GM20431 (cell line): ENCODE measurements around the gene KRTAP4-7.
"Not testable (repeated sequence)": the region's sequence is repeated elsewhere in the genome, so short reads cannot be mapped to it uniquely, and the experiment has no call there.

Experiments
- in situ Hi-C: fragments of 300-500 bp; cut with MseI, MboI; formaldehyde crosslinking; loops from one replicate; pipeline ENCODE4 v1.15.0; 2020; ENCODE audit warnings: low sequenced_read_pairs; ENCODE audit not compliant: unreplicated experiment

KRTAP4-7 gene

GRCh38 chr17:41064301-41064700 is 19.6 kb upstream of the KRTAP4-7 start:
- in situ Hi-C loops, result no loop called here

GRCh38 chr17:41065016-41065689 is 18.8 kb upstream of the KRTAP4-7 start:
- in situ Hi-C loops, result not testable (repeated sequence)

- in situ Hi-C loops, result no loop called here
Measured at GRCh38 chr17:41065829-41066624, 17.9 kb upstream of the KRTAP4-7 start, which contains the start of gene KRTAP2-4. Gene KRTAP2-4, minus strand, starts transcription at chr17:41065879. Its CDS starts 34 bp downstream, at chr17:41065845.

DNA sequence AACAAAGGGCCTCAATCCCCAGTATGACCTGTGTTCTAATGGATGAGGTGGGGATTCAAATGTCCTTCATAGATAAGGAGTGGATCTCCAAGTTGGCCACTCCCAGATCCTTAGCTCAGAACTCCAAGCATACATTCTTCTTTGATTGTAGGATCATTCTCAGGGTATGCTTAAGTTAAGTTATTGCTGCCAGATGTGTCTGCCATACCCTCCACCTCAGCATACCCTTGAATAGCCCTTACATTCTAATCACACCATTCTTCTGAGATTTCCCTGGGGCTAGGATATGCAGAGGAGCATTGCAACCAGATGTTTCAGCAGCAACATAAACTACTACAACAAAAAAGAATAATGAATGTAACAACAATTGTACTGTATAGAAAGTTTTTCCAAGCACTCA is 16.7 kb upstream of the KRTAP4-7 start:
- in situ Hi-C loops, result no loop called here

DNA sequence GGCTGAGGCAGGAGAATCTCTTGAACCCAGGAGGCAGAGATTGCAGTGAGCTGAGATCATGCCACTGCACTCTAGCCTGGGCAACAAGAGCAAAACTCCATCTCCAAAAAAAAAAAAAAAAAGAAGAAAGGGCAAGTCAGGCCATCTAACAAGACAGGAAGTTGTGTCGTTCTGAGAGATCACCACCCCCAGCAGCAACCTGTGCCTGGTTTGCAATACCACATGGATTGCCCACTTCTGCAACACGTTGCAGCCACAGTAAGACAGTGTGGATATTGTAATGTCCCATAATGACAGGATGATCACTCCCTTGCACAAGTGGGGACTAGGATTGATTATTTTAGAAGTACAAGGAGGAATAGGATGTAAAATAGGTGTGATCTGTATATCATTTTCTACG is 14.9 kb upstream of the KRTAP4-7 start:
- in situ Hi-C loops, result no loop called here

- in situ Hi-C loops, result no loop called here
Measured at GRCh38 chr17:41071606-41072360, 12.2 kb upstream of the KRTAP4-7 start.

DNA sequence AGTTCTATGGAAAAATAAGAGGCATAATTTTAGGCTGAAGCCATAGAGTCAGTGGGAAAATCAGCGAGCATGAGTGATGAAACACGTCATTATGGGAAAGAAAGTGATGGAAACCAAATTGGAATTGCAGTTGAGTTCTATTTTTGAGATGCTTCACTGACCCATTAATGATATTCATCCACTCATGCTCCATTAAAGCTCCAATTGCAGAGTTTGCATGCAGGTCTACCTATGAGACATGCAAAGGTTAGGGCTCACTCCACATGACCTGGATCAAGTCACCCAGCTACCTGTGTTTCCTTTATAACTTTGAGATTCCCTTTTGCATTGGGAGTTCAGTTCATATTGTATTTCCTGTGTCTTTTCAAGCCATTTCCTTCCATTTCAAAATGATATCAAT is 10.3 kb upstream of the KRTAP4-7 start:
- in situ Hi-C loops, result no loop called here

DNA sequence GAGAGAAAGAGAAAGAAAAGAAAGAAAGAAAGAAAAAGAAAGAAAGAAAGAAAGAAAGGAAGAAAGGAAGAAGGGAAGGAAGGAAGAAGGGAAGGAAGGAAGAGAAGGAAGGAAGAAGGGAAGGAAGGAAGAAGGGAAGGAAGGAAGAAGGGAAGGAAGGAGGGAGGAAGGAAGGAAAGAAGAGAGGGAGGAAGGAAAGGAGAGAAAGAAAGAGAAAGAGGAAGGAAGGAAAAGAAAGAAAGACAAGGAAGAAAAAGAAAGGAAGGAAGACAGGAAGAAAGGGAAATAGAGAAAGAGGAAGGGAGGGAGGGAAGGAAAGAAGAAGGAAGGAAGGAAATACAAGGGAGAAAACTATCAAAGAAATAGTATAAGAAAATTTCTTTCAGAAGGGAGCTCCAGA is 7.2 kb upstream of the KRTAP4-7 start:
- in situ Hi-C loops, result no loop called here

DNA sequence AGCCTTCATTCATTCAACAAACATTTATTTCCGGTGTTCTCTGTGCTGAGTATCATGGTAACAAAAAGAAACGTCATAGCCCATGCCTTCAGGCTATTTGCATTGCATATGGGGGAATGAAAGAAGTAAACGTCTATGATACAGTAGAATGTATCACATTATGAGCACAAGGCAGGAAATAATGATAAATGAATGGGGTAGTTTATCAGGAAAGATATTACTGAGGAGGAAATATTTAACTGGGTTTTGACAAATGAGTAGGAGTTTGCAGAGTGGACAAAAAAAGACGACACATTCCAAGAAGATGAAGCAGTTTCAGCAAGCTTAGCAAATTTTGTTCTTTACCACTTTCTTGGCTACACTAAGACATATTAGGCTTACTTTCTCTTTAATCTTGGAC is 1.3 kb upstream of the KRTAP4-7 start:
- in situ Hi-C loops, result no loop called here

DNA sequence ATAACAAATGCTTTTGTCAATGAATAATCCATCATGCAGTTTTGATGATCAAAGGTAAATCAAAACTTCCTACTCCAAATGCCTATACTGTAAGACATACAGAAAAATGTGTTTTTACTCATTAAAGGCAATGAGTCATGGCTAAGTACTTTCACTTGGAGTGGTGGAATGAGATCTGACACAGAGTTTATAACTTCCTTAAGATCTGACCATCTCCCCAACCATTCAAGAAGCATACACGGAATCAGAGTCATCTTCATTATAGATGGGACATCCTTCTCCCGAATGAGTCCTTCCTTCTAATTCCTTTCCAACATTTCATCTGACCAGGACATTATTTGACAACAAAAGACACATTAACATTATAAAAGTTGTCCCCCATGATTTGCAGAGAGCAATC is 523 bp upstream of the KRTAP4-7 start:
- in situ Hi-C loops, result not testable (repeated sequence)

- in situ Hi-C loops, result not testable (repeated sequence)
Measured at GRCh38 chr17:41088760-41089352, 4.9 kb downstream of the KRTAP4-7 start.

- in situ Hi-C loops, result no loop called here
Measured at GRCh38 chr17:41096055-41096454, 12.1 kb downstream of the KRTAP4-7 start.

DNA sequence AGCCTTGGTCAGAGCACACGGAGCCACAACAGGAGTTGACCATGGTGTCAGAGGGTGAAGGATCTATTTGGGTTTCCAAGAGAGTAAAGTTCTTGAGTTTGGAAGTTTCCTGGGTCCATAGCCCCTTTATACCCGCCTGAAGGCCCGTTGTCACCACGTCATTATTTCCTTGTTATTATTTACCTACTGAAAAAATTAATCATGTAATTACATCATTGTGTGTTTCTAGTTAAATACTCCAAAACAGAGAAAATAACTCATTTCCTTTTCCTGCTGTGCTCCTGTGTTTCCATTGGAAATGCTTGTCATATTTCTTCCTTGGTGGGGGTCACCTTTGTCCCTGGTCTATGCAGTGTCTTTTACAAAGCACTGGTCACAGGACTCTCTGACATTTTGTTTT is 14.1 kb downstream of the KRTAP4-7 start, which contains the start of gene KRTAP4-8:
Gene KRTAP4-8 (minus strand): TSS at position 101 of the 400 bp plus-strand sequence. CDS start 58 bp downstream, at position 43.
- in situ Hi-C loops, result no loop called here

DNA sequence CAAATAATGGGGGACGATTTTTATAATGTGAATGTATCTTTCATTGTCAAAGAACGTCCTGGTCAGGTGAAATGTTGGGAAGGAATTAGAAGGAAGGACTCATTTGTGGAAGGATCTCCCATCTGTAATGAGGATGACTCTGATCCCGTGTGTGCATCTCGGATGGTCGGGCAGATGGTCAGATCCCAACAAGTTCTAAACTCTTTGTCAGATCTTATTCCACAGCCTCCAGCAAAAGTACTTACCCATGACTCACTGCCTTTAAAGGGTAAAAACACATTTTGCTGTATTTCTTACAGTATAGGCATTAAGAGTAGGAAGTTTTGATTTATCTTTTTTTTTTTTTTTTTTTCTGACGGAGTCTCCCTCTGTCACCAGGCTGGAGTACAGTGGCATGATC is 14.5 kb downstream of the KRTAP4-7 start:
- in situ Hi-C loops, result no loop called here

- in situ Hi-C loops, result not testable (repeated sequence)
Measured at GRCh38 chr17:41099682-41100480, 15.9 kb downstream of the KRTAP4-7 start.

DNA sequence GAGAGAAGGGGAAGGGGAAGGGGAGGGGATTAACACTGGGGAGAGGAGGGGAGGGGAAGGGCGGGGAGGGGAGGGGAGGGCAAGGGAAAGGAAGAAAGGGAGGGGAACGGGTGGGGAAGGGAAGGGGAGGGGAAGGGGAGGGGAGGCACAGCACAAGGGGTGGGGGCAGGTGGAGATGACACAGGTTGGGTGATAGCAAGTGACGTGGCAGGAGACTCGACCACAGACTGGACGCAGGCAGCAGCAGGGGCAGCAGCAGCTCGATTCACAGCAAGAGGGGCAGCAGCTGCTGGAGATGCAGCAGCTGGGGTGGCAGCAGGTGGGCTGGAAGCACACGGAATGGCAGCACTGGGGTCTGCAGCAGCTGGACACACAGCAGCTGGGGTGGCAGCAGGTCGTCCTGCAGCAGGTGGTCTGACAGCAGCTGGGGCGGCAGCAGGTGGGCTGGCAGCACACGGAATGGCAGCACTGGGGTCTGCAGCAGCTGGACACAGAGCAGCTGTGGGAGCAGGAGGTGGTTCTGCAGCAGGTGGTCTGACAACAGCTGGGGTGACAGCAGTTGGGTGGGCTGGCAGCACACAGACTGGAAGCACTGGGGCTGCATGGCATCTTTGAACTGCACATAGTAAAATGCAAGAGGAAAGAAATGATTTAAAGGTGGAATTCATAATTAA is 17.8 kb downstream of the KRTAP4-7 start, which contains the start of gene KRTAP4-16:
Gene KRTAP4-16 (minus strand): TSS at position 624 of the 674 bp plus-strand sequence. CDS start 0 bp downstream, at position 624.
- in situ Hi-C loops, result no loop called here

- in situ Hi-C loops, result no loop called here
Measured at GRCh38 chr17:41103896-41104295, 19.9 kb downstream of the KRTAP4-7 start.

GRCh38 chr17:41104386-41105038 is 20.6 kb downstream of the KRTAP4-7 start:
- in situ Hi-C loops, result not testable (repeated sequence)
